Naive thymus-derived CD4-positive, alpha-beta T cell (primary cell): ENCODE data around the gene PVALB. TPM values are rescaled to one million over a fixed set of nuclear protein-coding genes. Genes with fewer than 3 reads are reported as not detected.
"Not testable (repeated sequence)": the region's sequence is repeated elsewhere in the genome, so short reads cannot be mapped to it uniquely, and the experiment has no call there.

ENCODE experiments used
- ATAC-seq: fragments of 150-1000 bp; cut with Tn5 transposase; 2 replicates; pipeline ENCODE4 v1.10.0; 2021; ENCODE audit warnings: mild to moderate bottlenecking, moderate library complexity
- CTCF ChIA-PET: fragments of 350-600 bp; sonication (Branson Sonifier 250); formaldehyde crosslinking; loops from one replicate; lab custom pipeline; 2021; ENCODE audit warnings: antibody characterized with exemption; lab: Charles Lee
- POLR2A ChIA-PET: fragments of 350-600 bp; sonication (Branson Sonifier 250); formaldehyde crosslinking; loops from one replicate; lab custom pipeline; 2021; ENCODE audit warnings: antibody characterized with exemption, inconsistent platforms; lab: Charles Lee
- DNase-seq, 9 donors: peaks; one replicate each; pipeline versions ENCODE4 v3.0.0 to v3.0.0-alpha.2; 2020 to 2022; ENCODE audit warnings: mixed read lengths in 1 of 9
- H3K27ac ChIP-seq: one replicate; pipeline ENCODE4 v1.7.0; 2013; ENCODE audit warnings: mild to moderate bottlenecking, low read depth, low read length, moderate library complexity
- H3K27me3 ChIP-seq, 2 donors: one replicate each; pipeline ENCODE4 v1.7.0; 2013; ENCODE audit warnings: low read length in 2 of 2, mild to moderate bottlenecking in 2 of 2, moderate library complexity in 2 of 2; ENCODE audit not compliant: control insufficient read depth in 2 of 2, insufficient read depth in 2 of 2
- H3K36me3 ChIP-seq, 3 experiments: 1 replicate in 2 of 3; 2 replicates in 1 of 3; pipeline ENCODE4 v1.7.0; 2013; ENCODE audit warnings: low read length in 3 of 3, mild to moderate bottlenecking in 3 of 3, moderate library complexity in 1 of 3; ENCODE audit not compliant: insufficient read depth in 3 of 3, control insufficient read depth in 2 of 3
- H3K4me1 ChIP-seq, 2 donors: one replicate each; pipeline ENCODE4 v1.7.0; 2013; ENCODE audit warnings: low read length in 2 of 2, mild to moderate bottlenecking in 2 of 2, moderate library complexity in 1 of 2; ENCODE audit not compliant: control insufficient read depth in 2 of 2, insufficient read depth in 2 of 2
- H3K4me3 ChIP-seq: 2 replicates; pipeline ENCODE4 v1.7.0; 2013; ENCODE audit warnings: mild to moderate bottlenecking, low read length
- H3K9me3 ChIP-seq, 3 experiments: 1 replicate in 2 of 3; 2 replicates in 1 of 3; pipeline ENCODE4 v1.7.0; 2013; ENCODE audit warnings: low read length in 3 of 3; ENCODE audit not compliant: control insufficient read depth in 2 of 3
- H3K27ac Mint-ChIP-seq, 9 donors: one replicate each; pipeline ENCODE4 v1.8.0; 2020 to 2022; ENCODE audit warnings: mixed read lengths in 9 of 9, mild to moderate bottlenecking in 8 of 9, moderate library complexity in 5 of 9, inconsistent platforms in 2 of 9
- H3K27me3 Mint-ChIP-seq, 5 donors: one replicate each; pipeline ENCODE4 v1.8.0; 2021 to 2022; ENCODE audit warnings: mixed read lengths in 5 of 5, mild to moderate bottlenecking in 1 of 5
- H3K36me3 Mint-ChIP-seq, 5 donors: one replicate each; pipeline ENCODE4 v1.8.0; 2020 to 2022; ENCODE audit warnings: mixed read lengths in 5 of 5, mild to moderate bottlenecking in 3 of 5, inconsistent platforms in 1 of 5
- H3K4me1 Mint-ChIP-seq, 7 donors: one replicate each; pipeline ENCODE4 v1.8.0; 2020 to 2022; ENCODE audit warnings: mixed read lengths in 7 of 7, mild to moderate bottlenecking in 3 of 7, inconsistent platforms in 1 of 7
- H3K4me3 Mint-ChIP-seq, 10 donors: one replicate each; pipeline ENCODE4 v1.8.0; 2020 to 2022; ENCODE audit warnings: mild to moderate bottlenecking in 10 of 10, mixed read lengths in 10 of 10, moderate library complexity in 6 of 10, inconsistent platforms in 2 of 10
- H3K9me3 Mint-ChIP-seq, 11 donors: one replicate each; pipeline ENCODE4 v1.8.0; 2020 to 2022; ENCODE audit warnings: mixed read lengths in 11 of 11, mild to moderate bottlenecking in 4 of 11, inconsistent platforms in 1 of 11, moderate library complexity in 1 of 11
- intact Hi-C, 2 donors: fragments of 100-400 bp; cut with micrococcal nuclease; formaldehyde crosslinking; loops; one replicate each; pipeline ENCODE4 v1.15.1; 2023
- polyA plus RNA-seq, 2 donors: library from polyadenylated mRNA; unstranded; fragments of 300-500 nt; fragmentation: Illumina TruSeq; gene quantifications; one replicate each; pipeline ENCODE4 v1.2.3, GENCODE V29; 2021
- total RNA-seq, 6 experiments: library from RNA in 5 of 6; stranded (reverse) in 5 of 6; gene quantifications; 1 replicate in 5 of 6; 2 replicates in 1 of 6; pipeline ENCODE4 v1.2.3 and lab custom pipeline; 2021 to 2026

PVALB gene
- total and polyA plus RNA-seq, 7 experiments from 2014 or later, result not detected

GRCh38 chr22:36756031-36756430 is 60.8 kb downstream of the PVALB start:
- H3K27me3 Mint-ChIP-seq, result peaks cover 5 to 22% (median 12%) of the 10 kb centered on the region in 5 donors
- CTCF ChIA-PET, result interaction anchor here (1.5 to 2.6 kb wide), 5 partner anchors 18 to 225 kb away, joined by 4 to 10 read pairs (median 7); no protein-coding TSS in a partner anchor
- H3K9me3 Mint-ChIP-seq, result no peaks in the 10 kb centered on the region
- Histone ChIP-seq H3K4me1 (peaks cover 0 to 5% of the 10 kb centered on the region in 2 donors), H3K27me3 (no peaks in the 10 kb centered on the region), H3K36me3 (no peaks in the 10 kb centered on the region), H3K27ac (no peak overlapping the region), H3K9me3 (no peaks in the 10 kb centered on the region), H3K4me3 (no peak overlapping the region)
- POLR2A ChIA-PET, result interaction anchor here (1.7 kb wide), 1 partner anchor 18 kb away, joined by 5 read pairs; no protein-coding TSS in a partner anchor
- H3K27ac Mint-ChIP-seq, result no peak overlapping the region
- DNase-seq (no peak), ATAC-seq (no peak)
- peaks cover 0 to 22% (median 10%) of the 10 kb centered on the region in 7 donors for H3K4me1 Mint-ChIP-seq
- peak overlapping the region in 1 of 10 donors; percentile 33 for H3K4me3 Mint-ChIP-seq
- H3K36me3 Mint-ChIP-seq, result no peaks in the 10 kb centered on the region
- intact Hi-C loops, result loop anchor here in 1 of 2 donors (2.0 kb wide), 1 partner anchor 21 kb away; the partner anchor contains the start of gene IFT27

DNA sequence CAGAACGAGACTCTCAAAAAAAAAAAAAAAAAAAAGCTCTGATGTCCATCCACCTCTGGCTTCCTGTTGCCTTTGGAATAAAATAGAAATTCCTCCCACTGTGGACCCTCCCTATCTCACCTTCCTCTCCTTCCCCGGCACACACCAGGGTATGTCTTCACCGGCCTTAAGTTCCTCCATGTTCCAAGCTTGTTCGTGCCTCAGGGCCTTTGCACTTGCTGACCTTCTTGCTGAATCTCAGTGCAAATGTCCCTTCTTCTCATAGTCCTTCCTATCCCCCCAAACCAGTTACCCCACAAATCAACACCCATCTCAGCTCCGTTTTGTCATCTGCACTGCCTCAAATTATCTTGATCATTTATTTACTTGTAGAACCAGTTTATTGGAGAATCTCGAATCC is 61.5 kb downstream of the PVALB start:
- H3K27me3 Mint-ChIP-seq, result peaks cover 5 to 27% (median 12%) of the 10 kb centered on the region in 5 donors
- DNase-seq (no peak), ATAC-seq (no peak)
- Histone ChIP-seq H3K4me1 (peaks cover 0 to 5% of the 10 kb centered on the region in 2 donors), H3K27ac (no peak overlapping the region), H3K9me3 (no peaks in the 10 kb centered on the region), H3K27me3 (no peaks in the 10 kb centered on the region), H3K36me3 (no peaks in the 10 kb centered on the region), H3K4me3 (no peak overlapping the region)
- H3K4me1 Mint-ChIP-seq, result peaks cover 0 to 22% (median 10%) of the 10 kb centered on the region in 7 donors
- intact Hi-C loops, result no loop called here
- H3K9me3 Mint-ChIP-seq, result no peaks in the 10 kb centered on the region
- H3K27ac Mint-ChIP-seq, result no peak overlapping the region
- no peaks in the 10 kb centered on the region for H3K36me3 Mint-ChIP-seq
- ChIA-PET POLR2A (no interaction called here), CTCF (interaction anchor here (1.0 to 2.6 kb wide), 2 partner anchors 9 to 226 kb away, joined by 3 to 10 read pairs; no protein-coding TSS in a partner anchor)
- no peak overlapping the region for H3K4me3 Mint-ChIP-seq

DNA sequence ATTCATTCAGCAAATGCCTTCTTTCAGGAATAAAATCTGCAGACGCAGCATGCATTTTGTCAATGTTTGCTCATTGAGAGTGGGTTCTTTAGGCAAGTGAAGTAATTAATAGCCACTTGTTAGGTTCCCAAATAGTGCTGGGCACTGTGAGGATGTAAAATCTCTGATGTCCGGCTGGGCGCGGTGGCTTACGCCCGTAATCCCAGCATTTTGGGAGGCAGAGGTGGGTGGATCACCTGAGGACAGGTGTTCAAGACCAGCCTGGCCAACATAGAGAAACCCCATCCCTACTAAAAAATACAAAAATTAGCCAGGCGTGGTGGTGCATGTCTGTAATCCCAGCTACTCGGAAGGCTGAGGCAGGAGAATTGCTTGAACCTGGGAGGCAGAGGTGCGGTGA is 62.0 kb downstream of the PVALB start:
- H3K36me3 Mint-ChIP-seq, intact Hi-C loops, POLR2A ChIA-PET: not testable (repeated sequence)

DNA sequence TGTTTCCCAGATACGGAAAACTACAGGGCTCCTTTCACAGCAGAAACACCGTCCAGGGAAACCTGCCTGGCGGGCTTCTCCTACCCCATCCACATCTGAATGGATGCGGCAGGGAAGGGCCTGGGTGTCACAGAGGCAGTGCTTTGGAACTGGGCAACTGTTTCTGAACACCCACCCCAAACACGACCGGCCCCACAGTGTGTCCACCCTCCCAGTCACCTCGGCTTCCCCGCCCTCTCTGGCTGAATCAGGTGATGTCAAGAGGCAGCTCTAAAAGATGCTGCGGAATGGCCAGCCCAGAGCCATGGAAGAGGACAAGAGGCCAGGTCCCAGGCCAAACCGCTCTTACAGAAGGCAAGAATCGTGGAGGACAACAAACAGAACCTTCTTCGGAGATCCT is 62.9 kb downstream of the PVALB start:
- H3K4me3 Mint-ChIP-seq, result no peak overlapping the region
- DNase-seq (no peak), ATAC-seq (no peak)
- no peak overlapping the region for H3K27ac Mint-ChIP-seq
- CTCF ChIA-PET, result no interaction called here
- POLR2A ChIA-PET, result no interaction called here
- intact Hi-C loops, result no loop called here
- Histone ChIP-seq H3K9me3 (no peaks in the 10 kb centered on the region), H3K4me1 (peaks cover 0 to 5% of the 10 kb centered on the region in 2 donors), H3K36me3 (no peaks in the 10 kb centered on the region), H3K4me3 (no peak overlapping the region), H3K27ac (no peak overlapping the region), H3K27me3 (no peaks in the 10 kb centered on the region)
- no peaks in the 10 kb centered on the region for H3K9me3 Mint-ChIP-seq
- H3K4me1 Mint-ChIP-seq, result peaks cover 0 to 22% (median 10%) of the 10 kb centered on the region in 7 donors
- H3K27me3 Mint-ChIP-seq, result peaks cover 5 to 34% (median 12%) of the 10 kb centered on the region in 5 donors
- no peaks in the 10 kb centered on the region for H3K36me3 Mint-ChIP-seq

More for the DNA sequence above, 62.0 kb downstream of the PVALB start:
- H3K36me3 ChIP-seq, H3K4me3 Mint-ChIP-seq, H3K4me3 ChIP-seq, H3K4me1 ChIP-seq, H3K9me3 Mint-ChIP-seq, ATAC-seq, H3K27ac ChIP-seq, DNase-seq, H3K9me3 ChIP-seq, H3K27me3 ChIP-seq: not testable (repeated sequence)
- Mint-ChIP-seq H3K27me3 (peaks cover 5 to 31% (median 12%) of the 10 kb centered on the region in 5 donors), H3K4me1 (peaks cover 0 to 22% (median 10%) of the 10 kb centered on the region in 7 donors), H3K27ac (peak overlapping the region in 1 of 9 donors; percentile 48)
- CTCF ChIA-PET, result interaction anchor here (1.0 kb wide), 1 partner anchor 8 kb away, joined by 3 read pairs; no protein-coding TSS in a partner anchor

DNA sequence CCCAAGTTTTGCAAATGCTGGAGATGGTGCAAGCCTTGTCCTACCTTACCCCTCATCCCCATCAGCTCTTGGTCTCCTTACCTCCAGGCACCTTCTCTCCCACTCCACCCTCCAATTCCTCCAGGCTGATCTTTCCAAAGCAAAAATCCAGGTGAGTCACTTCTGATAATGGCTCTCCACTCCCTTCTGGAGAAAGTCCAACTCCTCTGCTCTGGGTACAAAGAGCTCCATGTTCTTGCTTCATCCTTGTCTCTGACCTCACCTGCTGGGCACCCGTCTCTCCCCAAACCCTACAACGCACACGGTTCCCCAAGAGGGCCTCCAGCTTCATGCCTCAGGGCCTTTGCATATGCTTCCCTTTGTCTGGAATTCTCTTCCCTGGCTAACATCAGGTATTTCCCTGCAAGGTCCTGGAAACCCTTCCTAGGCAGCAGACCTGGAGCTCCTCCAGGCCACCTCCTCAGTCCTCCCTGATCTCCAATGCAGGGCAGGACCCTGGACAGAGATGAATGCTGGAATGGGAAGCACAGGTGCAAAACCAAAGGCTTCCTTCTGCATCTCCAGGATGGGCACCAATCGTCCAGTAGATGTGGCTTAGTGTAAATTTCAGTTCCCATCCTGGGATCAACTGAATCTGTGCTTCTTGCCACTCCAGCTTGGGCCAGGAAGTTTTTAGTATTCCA is 63.6 kb downstream of the PVALB start:
- peaks cover 5 to 34% (median 12%) of the 10 kb centered on the region in 5 donors for H3K27me3 Mint-ChIP-seq
- H3K36me3 Mint-ChIP-seq, result no peaks in the 10 kb centered on the region
- ATAC-seq (no peak), DNase-seq (no peak)
- ChIA-PET POLR2A (no interaction called here), CTCF (no interaction called here)
- H3K9me3 ChIP-seq, result no peaks in the 10 kb centered on the region
- H3K27me3 ChIP-seq, result no peaks in the 10 kb centered on the region
- H3K27ac ChIP-seq, result no peak overlapping the region
- no peaks in the 10 kb centered on the region for H3K9me3 Mint-ChIP-seq
- no peak overlapping the region for H3K4me3 Mint-ChIP-seq
- no peak overlapping the region for H3K27ac Mint-ChIP-seq
- no peak overlapping the region for H3K4me3 ChIP-seq
- H3K4me1 ChIP-seq, result peaks cover 0 to 5% of the 10 kb centered on the region in 2 donors
- H3K4me1 Mint-ChIP-seq, result peaks cover 0 to 22% (median 10%) of the 10 kb centered on the region in 7 donors
- no peaks in the 10 kb centered on the region for H3K36me3 ChIP-seq
- intact Hi-C loops, result no loop called here

Other genes with a start within 250 kb of the PVALB start
- gene CACNG2, start 113.3 kb downstream of the PVALB start, total RNA-seq, result not detected
- gene CACNG2, start 113.3 kb downstream of the PVALB start, polyA plus RNA-seq, result not detected
- gene IFT27, start 40.9 kb downstream of the PVALB start, total RNA-seq, result 10 to 100 TPM; 16.6 to 40.9 (median 32.0) TPM
- 10 to 100 TPM; 10.1 to 12.0 TPM for gene IFT27, start 40.9 kb downstream of the PVALB start, polyA plus RNA-seq
- 10 to 100 TPM in 2 of 5 experiments, 1 to 10 TPM in 3; 3.7 to 57.1 (median 7.8) TPM for gene NCF4, start 44.0 kb upstream of the PVALB start, total RNA-seq
- 1 to 10 TPM in 1 of 2 donors, under 1 TPM in 1; 0.24 to 1.4 TPM for gene NCF4, start 44.0 kb upstream of the PVALB start, polyA plus RNA-seq
- 10 to 100 TPM in 3 of 5 experiments, under 1 TPM in 2; 0.57 to 95.0 (median 13.4) TPM for gene CSF2RB, start 96.6 kb upstream of the PVALB start, total RNA-seq
- not detected for gene CSF2RB, start 96.6 kb upstream of the PVALB start, polyA plus RNA-seq
- gene TST, start 202.4 kb upstream of the PVALB start, total RNA-seq, result 1 to 10 TPM in 2 of 5 experiments, under 1 TPM in 3; 0.22 to 6.1 (median 0.48) TPM
- gene TST, start 202.4 kb upstream of the PVALB start, polyA plus RNA-seq, result under 1 TPM in 1 of 2 donors, not detected in 1; 0.34 TPM
- 10 to 100 TPM in 2 of 5 experiments, 1 to 10 TPM in 2, under 1 TPM in 1; 0.65 to 22.3 (median 5.9) TPM for gene MPST, start 202.7 kb upstream of the PVALB start, total RNA-seq
- under 1 TPM; 0.51 to 0.53 TPM for gene MPST, start 202.7 kb upstream of the PVALB start, polyA plus RNA-seq
- 10 to 100 TPM; 19.8 to 44.5 (median 24.9) TPM for gene KCTD17, start 234.7 kb upstream of the PVALB start, total RNA-seq
- 10 to 100 TPM; 10.3 to 10.8 TPM for gene KCTD17, start 234.7 kb upstream of the PVALB start, polyA plus RNA-seq